AG09309 (cell line): ENCODE measurements around the gene SRSF8.

Experiments
- DNase-seq: peaks from one replicate; pipeline ENCODE4 v3.0.0-alpha.2; 2010; ENCODE audit warnings: low read depth
- H3K4me3 ChIP-seq: 2 replicates; pipeline ENCODE4 v1.5.1; 2011; ENCODE audit warnings: mild to moderate bottlenecking, low read depth, low read length, moderate library complexity; ENCODE audit not compliant: control insufficient read depth
- TF ChIP-seq, protein P1 (sequence below): IDR thresholded peaks from 2 replicates; pipeline ENCODE4 v1.5.1; 2011; ENCODE audit warnings: mild to moderate bottlenecking, low read depth, low read length, inconsistent platforms; ENCODE audit not compliant: insufficient read depth, control insufficient read depth; ENCODE audit errors: missing control alignments

The SRSF8 gene

GRCh38 chr11:95100191-95100648 lies 33.5 kb downstream of the SRSF8 start:
- no peak overlapping the region for H3K4me3 ChIP-seq
- TF ChIP-seq, protein P1, sequence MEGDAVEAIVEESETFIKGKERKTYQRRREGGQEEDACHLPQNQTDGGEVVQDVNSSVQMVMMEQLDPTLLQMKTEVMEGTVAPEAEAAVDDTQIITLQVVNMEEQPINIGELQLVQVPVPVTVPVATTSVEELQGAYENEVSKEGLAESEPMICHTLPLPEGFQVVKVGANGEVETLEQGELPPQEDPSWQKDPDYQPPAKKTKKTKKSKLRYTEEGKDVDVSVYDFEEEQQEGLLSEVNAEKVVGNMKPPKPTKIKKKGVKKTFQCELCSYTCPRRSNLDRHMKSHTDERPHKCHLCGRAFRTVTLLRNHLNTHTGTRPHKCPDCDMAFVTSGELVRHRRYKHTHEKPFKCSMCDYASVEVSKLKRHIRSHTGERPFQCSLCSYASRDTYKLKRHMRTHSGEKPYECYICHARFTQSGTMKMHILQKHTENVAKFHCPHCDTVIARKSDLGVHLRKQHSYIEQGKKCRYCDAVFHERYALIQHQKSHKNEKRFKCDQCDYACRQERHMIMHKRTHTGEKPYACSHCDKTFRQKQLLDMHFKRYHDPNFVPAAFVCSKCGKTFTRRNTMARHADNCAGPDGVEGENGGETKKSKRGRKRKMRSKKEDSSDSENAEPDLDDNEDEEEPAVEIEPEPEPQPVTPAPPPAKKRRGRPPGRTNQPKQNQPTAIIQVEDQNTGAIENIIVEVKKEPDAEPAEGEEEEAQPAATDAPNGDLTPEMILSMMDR, result no peak
- no peak for DNase-seq

- TF ChIP-seq, protein P1, result no peak
- no peak overlapping the region for H3K4me3 ChIP-seq
- no peak for DNase-seq
Observed at GRCh38 chr11:95100856-95101507, 34.3 kb downstream of the SRSF8 start.

GRCh38 chr11:95101935-95102334 lies 35.2 kb downstream of the SRSF8 start:
- TF ChIP-seq, protein P1, result no peak
- H3K4me3 ChIP-seq, result no peak overlapping the region
- no peak for DNase-seq

- no peak overlapping the region for H3K4me3 ChIP-seq
- TF ChIP-seq, protein P1, result no peak
- no peak for DNase-seq
Observed at GRCh38 chr11:95102733-95103132, 36.0 kb downstream of the SRSF8 start.

- no peak overlapping the region for H3K4me3 ChIP-seq
- TF ChIP-seq, protein P1, result no peak
- no peak for DNase-seq
Observed at GRCh38 chr11:95103701-95104100, 37.0 kb downstream of the SRSF8 start.

DNA sequence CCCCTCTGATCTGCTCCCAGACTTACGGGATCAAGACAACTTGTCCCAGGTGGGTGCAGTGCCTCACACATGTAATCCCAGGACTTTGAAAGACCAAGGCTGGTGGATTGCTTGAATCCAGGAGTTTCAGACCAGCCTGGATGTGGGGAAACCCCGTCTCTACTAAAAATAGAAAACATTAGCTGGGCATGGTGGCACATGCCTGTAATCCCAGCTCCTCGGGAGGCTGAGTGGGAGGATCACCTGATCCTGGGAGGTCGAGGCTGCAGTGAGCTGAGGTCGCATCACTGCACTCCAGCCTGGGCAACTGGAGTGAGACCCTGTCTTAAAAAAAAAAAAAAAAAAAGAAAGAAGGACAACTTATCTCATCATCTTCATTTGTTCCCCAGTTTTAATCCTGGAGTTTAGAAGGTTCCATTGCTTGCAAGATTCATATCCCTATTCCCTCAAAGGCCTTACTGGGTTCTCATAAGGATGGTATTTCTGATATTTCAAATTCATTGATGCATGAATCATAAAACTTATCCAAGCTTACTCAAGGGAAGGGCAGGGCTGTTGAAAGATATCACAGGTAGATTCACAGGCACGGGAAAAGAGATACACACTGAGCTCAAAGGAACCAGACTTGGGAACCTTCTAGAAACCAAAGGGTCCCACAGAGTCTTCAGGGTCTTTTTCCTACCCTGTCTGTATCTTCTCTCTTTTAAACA lies 37.6 kb downstream of the SRSF8 start:
- no peak overlapping the region for H3K4me3 ChIP-seq
- TF ChIP-seq, protein P1, result no peak
- no peak for DNase-seq
